Ammon's horn (tissue), 1 donor: ENCODE results near the gene TAOK3.
"Not testable (repeated sequence)": the region's sequence is repeated elsewhere in the genome, so short reads cannot be mapped to it uniquely, and the experiment has no call there.

Experiments
- DNase-seq: peaks from one replicate; pipeline ENCODE4 v3.0.0-alpha.2; 2016; ENCODE audit warnings: low spot score

The TAOK3 gene

GRCh38 chr12:118137148-118137678, 235.5 kb downstream of the TAOK3 start:
- no peak for DNase-seq

- no peak for DNase-seq
These were observed 236.1 kb downstream of the TAOK3 start for GRCh38 chr12:118136559-118137003.

GRCh38 chr12:118135788-118136558, 236.7 kb downstream of the TAOK3 start, which contains the start of gene PEBP1:
Gene PEBP1, plus strand, starts transcription at chr12:118136124. Its CDS starts 86 bp downstream, at chr12:118136210.
- DNase-seq = peak; percentile 99

- not testable (repeated sequence) for DNase-seq
These were observed 243.3 kb downstream of the TAOK3 start for GRCh38 chr12:118129436-118129835.

- DNase-seq = no peak
These were observed 244.8 kb downstream of the TAOK3 start for GRCh38 chr12:118127867-118128266.

GRCh38 chr12:118126119-118126757, 246.5 kb downstream of the TAOK3 start:
- DNase-seq = no peak

- no peak for DNase-seq
These were observed 247.0 kb downstream of the TAOK3 start for GRCh38 chr12:118125743-118126118.

- no peak for DNase-seq
These were observed 248.3 kb downstream of the TAOK3 start for GRCh38 chr12:118124333-118124874.

GRCh38 chr12:118122264-118122663, 250.4 kb downstream of the TAOK3 start:
- no peak for DNase-seq

GRCh38 chr12:118120579-118121363, 251.9 kb downstream of the TAOK3 start:
- DNase-seq = peak; percentile 81

GRCh38 chr12:118119449-118119879, 253.2 kb downstream of the TAOK3 start:
- no peak for DNase-seq

- DNase-seq = no peak
These were observed 263.6 kb downstream of the TAOK3 start for GRCh38 chr12:118109088-118109487.

- no peak for DNase-seq
These were observed 265.0 kb downstream of the TAOK3 start for GRCh38 chr12:118107694-118108093.

GRCh38 chr12:118107011-118107410, 265.7 kb downstream of the TAOK3 start:
- DNase-seq = no peak

- peak; percentile 38 for DNase-seq
These were observed 268.9 kb downstream of the TAOK3 start, which contains the start of gene VSIG10 for GRCh38 chr12:118103601-118104382. Gene VSIG10, minus strand, starts transcription at chr12:118104011. Its CDS starts 340 bp downstream, at chr12:118103671.

- DNase-seq = peak; percentile 8
These were observed 269.5 kb downstream of the TAOK3 start for GRCh38 chr12:118103201-118103600.

- no peak for DNase-seq
These were observed 270.1 kb downstream of the TAOK3 start for GRCh38 chr12:118102609-118103008.

GRCh38 chr12:118102070-118102469, 270.6 kb downstream of the TAOK3 start:
- no peak for DNase-seq

GRCh38 chr12:118101051-118101450, 271.7 kb downstream of the TAOK3 start:
- no peak for DNase-seq
